Superior temporal gyrus (tissue), 1 donor: Measurements from ENCODE around the gene UTP4.

Experiments
- DNase-seq: peaks from one replicate; pipeline ENCODE4 v3.0.0-alpha.2; 2016; ENCODE audit errors: extremely low spot score

The UTP4 gene

DNA sequence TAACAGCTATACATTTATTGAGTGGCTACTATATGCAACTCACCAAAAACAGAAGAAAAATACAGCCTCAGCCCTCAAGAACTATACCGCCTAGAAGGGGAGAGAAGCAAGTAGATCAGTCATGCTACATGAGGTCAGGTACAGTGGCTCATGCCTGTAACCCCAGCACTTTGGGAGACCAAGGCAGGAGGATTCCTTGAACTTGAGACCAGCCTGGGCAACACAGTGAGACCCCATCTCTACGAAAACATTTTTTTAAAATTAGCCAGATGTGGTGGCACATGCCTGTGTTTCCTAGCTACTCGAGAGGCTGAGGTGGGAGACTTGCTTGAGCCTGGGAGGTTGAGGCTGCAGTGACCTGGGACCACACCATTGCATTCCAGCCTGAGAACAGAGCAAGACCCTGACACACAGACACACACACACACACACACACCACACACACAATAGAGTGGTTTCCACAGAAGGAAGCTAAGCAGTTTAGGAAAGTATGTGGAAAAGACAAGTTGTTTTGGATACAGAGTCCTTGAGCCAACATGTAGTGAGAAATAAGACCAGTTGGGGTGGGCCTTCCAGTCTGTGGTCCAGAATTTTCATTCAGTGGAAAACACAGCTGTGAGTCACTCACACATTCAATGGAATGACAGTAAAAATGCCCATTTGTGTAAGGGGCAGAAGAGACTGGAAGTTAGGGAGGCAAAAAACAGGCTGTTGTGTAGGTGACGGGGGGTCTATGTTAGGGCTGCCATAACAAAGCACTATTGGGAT, 43.8 kb downstream of the UTP4 start:
- DNase-seq: no peak

DNA sequence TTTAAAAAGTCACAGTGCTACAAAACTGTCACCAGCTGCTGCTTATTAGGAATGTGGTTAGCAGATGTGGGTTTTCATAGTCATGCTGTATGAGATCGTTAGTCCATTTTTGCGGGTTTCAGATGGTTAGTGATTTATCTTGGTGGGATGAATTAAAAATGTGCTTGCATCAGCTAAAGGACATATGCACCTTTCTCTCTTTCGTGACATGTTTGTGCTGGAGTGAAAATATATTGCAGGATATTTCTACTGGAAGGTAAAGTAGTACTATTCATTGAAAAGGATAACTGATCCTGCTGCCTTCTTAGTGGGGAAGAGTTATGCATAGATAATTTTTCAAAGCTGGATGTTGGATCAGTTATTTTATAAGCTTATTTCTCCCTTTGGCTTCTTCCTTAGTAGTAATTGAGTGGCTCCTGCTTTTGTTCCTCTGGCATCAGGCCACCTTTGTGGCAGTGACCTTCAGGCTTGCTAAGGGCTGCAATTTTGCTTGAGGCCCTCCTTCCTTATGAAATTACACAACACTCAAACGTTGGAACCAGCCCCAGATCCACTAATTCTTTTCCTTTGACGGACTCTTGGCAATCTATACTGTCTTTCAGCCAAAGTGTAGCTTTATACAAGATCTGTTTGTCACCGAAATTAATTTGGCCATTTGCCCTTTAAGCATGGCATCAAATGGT, 47.0 kb downstream of the UTP4 start:
- DNase-seq: no peak

DNA sequence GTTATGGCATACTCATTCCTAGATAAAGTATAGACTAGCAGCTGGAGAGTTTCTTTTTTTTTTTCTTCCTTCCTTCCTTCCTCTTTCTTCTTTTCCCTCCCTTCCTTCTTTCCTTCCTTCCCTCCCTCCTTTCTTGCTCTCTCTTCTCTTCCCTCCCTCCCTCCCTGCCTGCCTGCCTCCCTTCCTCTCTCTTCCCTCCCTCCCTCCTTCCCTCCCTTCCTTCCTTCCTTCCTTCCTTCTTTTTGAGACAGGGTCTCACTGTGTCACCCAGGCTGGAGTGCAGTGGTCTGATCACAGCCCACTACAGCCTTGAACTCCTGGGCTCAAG, 47.5 kb downstream of the UTP4 start:
- DNase-seq: no peak

GRCh38 chr16:69182730-69183416, 50.4 kb downstream of the UTP4 start:
- DNase-seq: peak; percentile 4

DNA sequence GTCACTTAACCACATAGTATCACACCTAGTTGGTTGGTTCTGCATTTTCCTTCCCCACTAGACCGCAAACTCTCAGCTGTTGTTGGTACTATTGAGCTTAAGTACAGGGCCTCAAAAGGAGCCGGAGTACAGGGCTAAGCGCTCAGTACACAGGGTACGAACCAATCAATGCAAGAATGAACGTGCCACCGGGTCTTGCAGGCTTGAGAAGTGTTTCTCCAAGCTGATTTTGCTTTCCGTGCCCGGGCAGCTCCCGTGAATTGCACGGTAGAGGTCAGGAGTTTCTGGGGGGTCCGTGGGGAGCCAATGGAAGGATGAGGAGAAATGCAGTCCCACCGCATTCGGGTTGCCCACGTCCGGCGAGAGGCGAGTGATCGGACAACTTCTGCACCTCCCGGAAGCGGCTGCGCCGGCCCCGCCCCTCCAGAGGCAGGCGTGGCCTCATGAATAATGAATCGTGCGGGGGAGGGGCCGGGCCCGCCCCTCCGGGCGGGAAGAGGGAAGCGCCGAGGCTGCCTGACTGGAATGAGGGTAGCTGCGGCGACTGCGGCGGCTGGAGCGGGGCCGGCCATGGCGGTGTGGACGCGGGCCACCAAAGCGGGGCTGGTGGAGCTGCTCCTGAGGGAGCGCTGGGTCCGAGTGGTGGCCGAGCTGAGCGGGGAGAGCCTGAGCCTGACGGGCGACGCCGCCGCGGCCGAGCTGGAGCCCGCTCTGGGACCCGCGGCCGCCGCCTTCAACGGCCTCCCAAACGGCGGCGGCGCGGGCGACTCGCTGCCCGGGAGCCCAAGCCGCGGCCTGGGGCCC, 54.4 kb downstream of the UTP4 start, which contains the start of gene SNTB2:
Gene SNTB2 (plus strand): TSS at position 523 of the 804 bp plus-strand sequence. CDS start 3 bp downstream, at position 526.
- DNase-seq: peak; percentile 89

GRCh38 chr16:69187446-69188235, 55.2 kb downstream of the UTP4 start:
- no peak for DNase-seq

GRCh38 chr16:69188236-69188549, 55.7 kb downstream of the UTP4 start:
- peak; percentile 62 for DNase-seq

GRCh38 chr16:69188716-69189115, 56.3 kb downstream of the UTP4 start:
- DNase-seq: no peak

GRCh38 chr16:69190046-69190588, 57.7 kb downstream of the UTP4 start:
- no peak for DNase-seq

DNA sequence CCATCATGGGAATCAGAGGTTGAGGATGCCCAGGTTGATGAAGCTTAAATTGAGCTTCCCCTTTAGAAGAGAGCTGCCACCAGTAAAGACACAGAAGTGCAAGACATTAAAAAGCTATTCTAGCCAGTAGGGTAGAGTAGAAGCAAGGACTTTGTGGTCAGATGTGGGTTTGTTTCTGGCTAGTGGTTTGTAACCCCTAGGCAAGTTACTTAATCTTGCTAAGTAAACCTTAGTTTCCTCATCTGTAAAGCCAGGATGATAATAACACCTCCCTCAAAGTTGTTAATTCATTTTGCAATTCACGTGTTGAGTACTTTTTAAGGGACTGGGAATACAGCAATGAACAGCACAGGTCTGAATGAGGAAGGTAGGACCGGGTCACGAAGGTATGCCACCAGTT, 58.1 kb downstream of the UTP4 start:
- no peak for DNase-seq

DNA sequence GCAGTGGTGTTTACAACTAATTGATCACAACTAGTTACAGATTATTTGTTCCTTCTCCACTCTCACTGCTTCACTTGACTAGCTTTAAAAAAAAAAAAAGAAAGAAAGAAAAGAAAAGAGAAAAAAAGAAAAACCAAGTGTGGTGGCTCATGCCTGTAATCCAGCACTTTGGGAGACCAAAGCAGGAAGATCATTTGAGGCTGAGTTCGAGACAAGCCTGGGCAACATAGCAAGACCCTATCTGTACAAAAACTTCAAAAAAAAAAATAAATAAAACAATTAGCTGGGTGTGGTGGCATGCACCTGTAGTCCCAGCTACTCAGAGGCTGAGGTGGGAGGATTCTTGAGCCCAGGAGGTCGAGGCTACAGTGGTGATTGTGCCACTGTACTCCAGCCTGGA, 58.7 kb downstream of the UTP4 start:
- no peak for DNase-seq

DNA sequence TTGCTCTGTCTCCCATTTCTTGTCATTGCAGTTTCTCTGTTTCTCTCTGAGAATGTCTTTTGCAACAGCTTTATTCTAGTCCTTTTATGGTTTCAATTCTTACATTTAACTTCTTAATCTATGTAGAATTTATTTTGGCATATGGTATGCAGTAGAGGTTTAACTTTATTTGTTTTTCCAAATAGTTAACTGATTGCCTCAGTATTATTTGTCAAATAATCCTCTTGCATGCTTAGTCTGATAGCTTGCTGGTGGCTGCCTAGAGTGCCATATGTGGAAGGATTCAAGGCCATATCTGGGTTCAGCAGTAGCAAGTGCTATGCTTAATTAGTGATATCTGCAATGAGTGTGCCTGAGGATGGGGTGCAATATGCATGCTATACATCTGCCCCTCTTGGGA, 61.4 kb downstream of the UTP4 start:
- no peak for DNase-seq

DNA sequence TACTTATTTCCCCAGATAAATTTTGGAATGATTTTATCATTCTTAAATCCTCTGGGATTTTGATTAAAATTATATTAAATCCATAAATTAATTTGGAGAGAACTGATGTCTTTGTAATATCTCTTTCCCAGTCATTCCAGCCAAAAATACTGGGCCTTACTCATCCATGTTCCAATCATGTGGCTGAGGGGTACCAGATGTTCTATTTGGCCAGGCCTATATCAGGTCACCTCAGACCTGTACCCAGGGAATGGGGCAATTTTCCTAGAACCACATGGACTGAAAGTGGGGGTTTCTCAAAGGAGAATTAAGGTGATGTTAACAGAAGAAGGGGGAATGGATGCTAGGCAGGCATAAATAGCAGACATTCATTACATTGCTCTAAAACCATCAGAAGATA, 62.0 kb downstream of the UTP4 start:
- DNase-seq: no peak

DNA sequence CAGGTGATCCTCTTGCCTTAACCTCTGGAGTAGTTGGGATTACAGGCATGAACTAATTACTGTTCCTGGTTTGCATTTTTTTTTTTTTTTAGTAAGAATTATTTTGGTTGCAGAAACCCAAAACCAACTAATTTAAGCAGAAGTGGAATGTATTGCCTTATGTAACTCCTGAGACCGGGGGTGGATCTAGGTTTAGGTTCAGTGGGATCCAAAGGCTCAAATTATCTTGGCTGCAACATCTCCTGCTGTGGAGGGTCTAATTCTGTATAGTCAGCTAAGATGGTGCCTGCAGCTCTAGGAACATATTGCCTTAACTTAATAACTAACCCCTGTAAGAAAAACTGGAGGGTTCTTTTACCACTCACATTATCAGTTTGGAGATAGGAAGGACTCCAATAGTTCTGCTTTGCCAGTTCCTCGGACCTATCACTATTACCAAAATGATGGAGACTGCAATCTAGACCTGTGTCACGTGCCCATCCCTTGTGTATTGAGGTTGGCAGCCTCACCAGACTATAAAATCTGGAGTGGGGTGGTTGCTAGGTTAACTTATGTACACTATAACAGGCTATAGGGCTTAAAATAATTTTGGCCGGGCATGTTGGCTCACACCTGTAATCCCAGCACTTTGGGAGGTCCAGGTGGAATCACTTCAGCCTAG, 63.0 kb downstream of the UTP4 start:
- peak; percentile 65 for DNase-seq

GRCh38 chr16:69197573-69197972, 65.1 kb downstream of the UTP4 start:
- DNase-seq: no peak

DNA sequence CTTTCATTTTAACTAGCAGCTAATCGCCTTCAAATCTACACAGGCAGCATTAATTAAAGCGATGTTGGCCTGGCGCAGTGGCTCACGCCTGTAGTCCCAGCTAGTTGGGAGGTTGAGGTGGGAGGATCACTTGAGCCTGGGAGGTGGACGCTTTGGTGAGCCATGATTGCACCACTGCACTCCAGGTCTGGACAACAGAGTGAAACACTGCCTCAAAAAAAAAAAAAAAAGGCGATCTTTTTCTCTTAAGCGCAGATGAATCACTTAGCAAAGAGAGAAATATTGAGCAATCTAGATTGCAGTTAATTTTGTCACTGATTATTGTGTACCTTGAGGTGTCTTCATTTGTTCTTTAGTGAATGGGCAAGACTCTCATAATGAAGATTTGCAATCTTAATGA, 66.9 kb downstream of the UTP4 start:
- peak; percentile 14 for DNase-seq

GRCh38 chr16:69201291-69201690, 68.8 kb downstream of the UTP4 start:
- DNase-seq: no peak

- DNase-seq: no peak
Observed at GRCh38 chr16:69201787-69202186, 69.3 kb downstream of the UTP4 start.

DNA sequence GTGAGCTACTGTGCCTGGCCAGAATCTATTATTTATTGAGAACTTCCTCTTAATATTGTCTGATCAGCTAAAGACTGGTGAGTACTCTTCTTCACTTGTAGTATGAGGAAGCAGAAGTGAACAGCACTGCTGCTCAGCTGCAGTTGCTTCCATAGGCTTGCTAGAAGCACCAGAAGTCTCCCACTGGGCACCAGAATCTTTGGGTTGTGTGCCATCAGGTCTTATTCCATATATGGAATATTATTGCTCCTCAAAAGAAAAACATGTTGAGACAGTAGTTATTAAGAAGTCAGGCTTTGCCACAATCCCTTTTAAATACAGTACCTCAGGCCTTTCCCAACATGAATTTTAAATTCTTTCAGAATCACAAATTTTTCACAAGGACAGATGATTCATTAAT, 71.7 kb downstream of the UTP4 start:
- no peak for DNase-seq

DNA sequence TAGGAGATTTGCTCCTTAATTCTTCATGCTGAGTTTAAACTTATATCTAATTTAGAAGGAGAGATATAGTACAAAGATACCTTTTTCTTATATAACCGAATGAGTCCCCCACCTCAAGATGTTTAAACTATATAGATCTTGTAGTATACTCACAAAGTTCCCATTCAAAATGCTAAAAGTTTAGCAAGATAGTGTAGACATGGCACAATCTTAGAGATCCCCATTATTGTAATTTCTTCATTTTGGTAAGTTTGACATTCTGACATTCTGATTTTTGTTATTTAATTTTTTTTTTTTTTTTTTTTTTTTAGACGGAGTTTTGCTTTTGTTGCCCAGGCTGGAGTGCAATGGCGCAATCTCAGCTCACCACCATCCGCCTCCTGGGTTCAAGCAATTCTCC, 77.3 kb downstream of the UTP4 start:
- DNase-seq: no peak

DNA sequence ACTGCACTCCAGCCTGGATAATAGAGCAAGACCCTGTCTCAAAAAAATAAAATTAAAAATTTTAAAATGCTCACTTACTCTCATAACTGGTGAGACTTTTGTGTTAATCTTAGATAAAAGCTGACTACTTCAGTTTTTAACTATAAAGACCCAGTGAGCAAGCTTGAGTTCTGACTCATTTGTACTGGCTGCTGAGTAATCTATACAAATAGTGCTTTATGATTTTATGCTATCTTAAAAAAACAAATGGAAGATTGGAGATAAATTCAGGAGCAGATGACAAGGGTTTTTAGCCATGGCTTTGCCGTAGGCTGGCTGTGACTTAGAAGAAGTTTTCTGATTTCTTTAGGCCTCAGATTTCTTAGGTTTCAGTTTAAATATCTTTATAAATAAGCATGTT, 85.0 kb downstream of the UTP4 start:
- DNase-seq: no peak
